Chondrocyte (in vitro differentiated cells): ENCODE measurements around the gene ZFPM1. TPM values are rescaled to one million over a fixed set of nuclear protein-coding genes. Genes with fewer than 3 reads are reported as not detected.

Experiments
- DNase-seq: peaks from one replicate; pipeline ENCODE4 v3.0.0; 2021; ENCODE audit warnings: mixed read lengths, low spot score
- H3K27ac Mint-ChIP-seq: one replicate; pipeline ENCODE4 v1.8.0; 2021; ENCODE audit warnings: mild to moderate bottlenecking, moderate library complexity, mixed read lengths; ENCODE audit not compliant: unreplicated experiment
- H3K27me3 Mint-ChIP-seq: 2 replicates; pipeline ENCODE4 v1.8.0; 2021; ENCODE audit warnings: low read depth, mixed read lengths
- H3K36me3 Mint-ChIP-seq: 2 replicates; pipeline ENCODE4 v1.8.0; 2021; ENCODE audit warnings: low read depth, mixed read lengths
- H3K4me1 Mint-ChIP-seq: 2 replicates; pipeline ENCODE4 v1.8.0; 2021; ENCODE audit warnings: low read depth, mild to moderate bottlenecking, mixed read lengths
- H3K4me3 Mint-ChIP-seq: one replicate; pipeline ENCODE4 v1.8.0; 2021; ENCODE audit warnings: mild to moderate bottlenecking, moderate library complexity, mixed read lengths; ENCODE audit not compliant: unreplicated experiment
- H3K9me3 Mint-ChIP-seq: 2 replicates; pipeline ENCODE4 v1.8.0; 2021; ENCODE audit warnings: low read depth, mixed read lengths
- CTCF ChIP-seq: fragments of 200-600 bp; sonication (generic); IDR thresholded peaks from 2 replicates; pipeline ENCODE4 v1.5.0; 2021; ENCODE audit warnings: antibody characterized with exemption, mild to moderate bottlenecking, moderate library complexity
- total RNA-seq: library from RNA; stranded (reverse); gene quantifications from 3 replicates; pipeline ENCODE4 v1.2.1, GENCODE V29; 2021

The ZFPM1 gene
- total RNA-seq, 1 donor from 2014 or later = 7.6 TPM

- H3K27me3 Mint-ChIP-seq = peaks cover 5% of the 10 kb centered on the region
- H3K4me1 Mint-ChIP-seq = peaks cover 3% of the 10 kb centered on the region
- no peak overlapping the region for H3K4me3 Mint-ChIP-seq
- no peaks in the 10 kb centered on the region for H3K9me3 Mint-ChIP-seq
- no peak for TF ChIP-seq CTCF
- DNase-seq = no peak
- H3K27ac Mint-ChIP-seq = no peak overlapping the region
- H3K36me3 Mint-ChIP-seq = no peaks in the 10 kb centered on the region
Observed at GRCh38 chr16:88447881-88448280, 5.2 kb upstream of the ZFPM1 start.

- no peaks in the 10 kb centered on the region for H3K9me3 Mint-ChIP-seq
- peak overlapping the region; percentile 67 for H3K27ac Mint-ChIP-seq
Observed at GRCh38 chr16:88448461-88449266, 4.4 kb upstream of the ZFPM1 start.

GRCh38 chr16:88449267-88449561, 3.9 kb upstream of the ZFPM1 start:
- DNase-seq = no peak
- Mint-ChIP-seq H3K4me3 (no peak overlapping the region), H3K4me1 (peaks cover 3% of the 10 kb centered on the region), H3K27ac (peak overlapping the region; percentile 67), H3K36me3 (no peaks in the 10 kb centered on the region), H3K27me3 (peaks cover 5% of the 10 kb centered on the region), H3K9me3 (no peaks in the 10 kb centered on the region)
- TF ChIP-seq CTCF = no peak

More at GRCh38 chr16:88448461-88449266, 4.4 kb upstream of the ZFPM1 start:
- no peak overlapping the region for H3K4me3 Mint-ChIP-seq
- no peaks in the 10 kb centered on the region for H3K36me3 Mint-ChIP-seq
- peaks cover 3% of the 10 kb centered on the region for H3K4me1 Mint-ChIP-seq
- no peak for TF ChIP-seq CTCF
- DNase-seq = no peak
- peaks cover 5% of the 10 kb centered on the region for H3K27me3 Mint-ChIP-seq

GRCh38 chr16:88451586-88452481, 1.2 kb upstream of the ZFPM1 start:
- Mint-ChIP-seq H3K4me1 (peaks cover 14% of the 10 kb centered on the region), H3K9me3 (no peaks in the 10 kb centered on the region), H3K27me3 (peaks cover 4% of the 10 kb centered on the region), H3K36me3 (no peaks in the 10 kb centered on the region), H3K27ac (no peak overlapping the region), H3K4me3 (peak overlapping the region; percentile 76)
- DNase-seq = no peak
- no peak for TF ChIP-seq CTCF

- Mint-ChIP-seq H3K4me1 (peaks cover 14% of the 10 kb centered on the region), H3K36me3 (no peaks in the 10 kb centered on the region), H3K9me3 (no peaks in the 10 kb centered on the region), H3K27ac (no peak overlapping the region), H3K4me3 (peak overlapping the region; percentile 76), H3K27me3 (no peaks in the 10 kb centered on the region)
- DNase-seq = peak; percentile 98
- no peak for TF ChIP-seq CTCF
Observed at GRCh38 chr16:88452482-88453216, 431 bp upstream of the ZFPM1 start.
